HuH-7.5 (cell line): ENCODE measurements around the gene CFAP53.

Experiments
- DNase-seq: peaks from one replicate; pipeline ENCODE4 v3.0.0; 2011; ENCODE audit warnings: low spot score

The CFAP53 gene

GRCh38 chr18:50193796-50194630 lies 72.3 kb downstream of the CFAP53 start:
- DNase-seq = peak; percentile 25

GRCh38 chr18:50192995-50193795 lies 73.1 kb downstream of the CFAP53 start:
- no peak for DNase-seq

- no peak for DNase-seq
These were observed 75.4 kb downstream of the CFAP53 start for GRCh38 chr18:50190926-50191325.

GRCh38 chr18:50190236-50190635 lies 76.1 kb downstream of the CFAP53 start:
- DNase-seq = no peak

- no peak for DNase-seq
These were observed 77.1 kb downstream of the CFAP53 start for GRCh38 chr18:50189160-50189559.

- DNase-seq = no peak
These were observed 77.6 kb downstream of the CFAP53 start for GRCh38 chr18:50188652-50189051.

GRCh38 chr18:50187659-50188058 lies 78.6 kb downstream of the CFAP53 start:
- DNase-seq = no peak

- DNase-seq = no peak
These were observed 79.9 kb downstream of the CFAP53 start for GRCh38 chr18:50186385-50186784.

GRCh38 chr18:50183556-50183955 lies 82.7 kb downstream of the CFAP53 start:
- no peak for DNase-seq

- no peak for DNase-seq
These were observed 83.8 kb downstream of the CFAP53 start for GRCh38 chr18:50182511-50182910.

- no peak for DNase-seq
These were observed 84.7 kb downstream of the CFAP53 start for GRCh38 chr18:50181590-50181989.

- DNase-seq = no peak
These were observed 86.8 kb downstream of the CFAP53 start for GRCh38 chr18:50179465-50179864.

- no peak for DNase-seq
These were observed 88.9 kb downstream of the CFAP53 start for GRCh38 chr18:50177294-50177992.
